OCI-LY7 (cell line): Measurements from ENCODE around the gene NTRK3. TPM values are rescaled to one million over a fixed set of nuclear protein-coding genes. Genes with fewer than 3 reads are reported as not detected.

Experiments used
- BruUV-seq: library from RNA; stranded (reverse); fragments of 400-500 nt; replicated peaks from 2 replicates; lab custom pipeline; 2021; lab: Mats Ljungman, UMichigan
- CTCF ChIA-PET: fragments of 300-600 bp; sonication (Branson Sonifier 250); formaldehyde crosslinking; loops from one replicate; lab custom pipeline; 2022; ENCODE audit warnings: antibody characterized with exemption; ENCODE audit not compliant: unreplicated experiment; lab: Charles Lee
- POLR2A ChIA-PET: fragments of 300-600 bp; sonication (Branson Sonifier 250); formaldehyde crosslinking; loops from one replicate; lab custom pipeline; 2022; ENCODE audit warnings: antibody characterized with exemption; lab: Charles Lee
- DNase-seq: peaks from one replicate; pipeline ENCODE4 v3.0.0-alpha.2; 2015; ENCODE audit warnings: low spot score
- H2AFZ ChIP-seq: fragments of 200-600 bp; sonication (generic), shearing (Covaris generic); 2 replicates; pipeline ENCODE4 v1.6.1; 2014; ENCODE audit warnings: mild to moderate bottlenecking, antibody characterized with exemption, low read length, moderate library complexity
- H3K27ac ChIP-seq: fragments of 200-600 bp; sonication (generic); 2 replicates; pipeline ENCODE4 v1.5.1; 2014; ENCODE audit warnings: mixed run types, low read depth, mild to moderate bottlenecking, moderate library complexity, low read length, inconsistent platforms; ENCODE audit not compliant: poor library complexity, severe bottlenecking
- H3K36me3 ChIP-seq: fragments of 200-600 bp; sonication (generic); 2 replicates; pipeline ENCODE4 v1.6.1; 2014; ENCODE audit warnings: mild to moderate bottlenecking, antibody characterized with exemption, low read length, moderate library complexity, mixed read lengths; ENCODE audit not compliant: insufficient read depth
- H3K4me1 ChIP-seq: fragments of 200-600 bp; sonication (generic); 2 replicates; pipeline ENCODE4 v1.5.1; 2014; ENCODE audit warnings: mild to moderate bottlenecking, low read length; ENCODE audit not compliant: insufficient read depth, poor library complexity, severe bottlenecking
- H3K4me2 ChIP-seq: fragments of 200-600 bp; sonication (generic); 2 replicates; pipeline ENCODE4 v1.6.1; 2014; ENCODE audit warnings: mild to moderate bottlenecking, low read length
- H3K4me3 ChIP-seq: fragments of 200-600 bp; sonication (generic); 2 replicates; pipeline ENCODE4 v1.5.1; 2014; ENCODE audit warnings: mild to moderate bottlenecking, low read depth, low read length; ENCODE audit not compliant: poor library complexity, severe bottlenecking
- H3K79me2 ChIP-seq: fragments of 200-600 bp; sonication (generic); 2 replicates; pipeline ENCODE4 v1.6.1; 2016; ENCODE audit warnings: low read depth, mild to moderate bottlenecking, low read length, moderate library complexity, mixed read lengths; ENCODE audit not compliant: insufficient read depth
- H3K9me2 ChIP-seq: fragments of 200-600 bp; sonication (generic); 2 replicates; pipeline ENCODE4 v1.6.1; 2016; ENCODE audit warnings: mild to moderate bottlenecking, low read length, mixed read lengths; ENCODE audit not compliant: insufficient read depth
- H3K9me3 ChIP-seq: fragments of 200-600 bp; sonication (generic); 2 replicates; pipeline ENCODE4 v1.6.1; 2014; ENCODE audit warnings: mild to moderate bottlenecking, mixed run types, low read length, mixed read lengths
- H4K20me1 ChIP-seq: fragments of 200-600 bp; sonication (generic); 2 replicates; pipeline ENCODE4 v1.6.1; 2014; ENCODE audit warnings: mild to moderate bottlenecking, antibody characterized with exemption, low read length, moderate library complexity, mixed read lengths; ENCODE audit not compliant: insufficient read depth
- CTCF ChIP-seq: fragments of 200-600 bp; sonication (generic); conservative IDR thresholded peaks from 2 replicates; pipeline ENCODE4 v1.5.1; 2014; ENCODE audit warnings: mild to moderate bottlenecking, antibody characterized with exemption, low read length, moderate library complexity, mixed read lengths
- EZH2phosphoT487 ChIP-seq: fragments of 200-600 bp; sonication (generic); IDR thresholded peaks from 2 replicates; pipeline ENCODE4 v1.6.1; 2018; ENCODE audit warnings: low read depth, borderline replicate concordance, mild to moderate bottlenecking, mixed run types, antibody characterized with exemption, low read length, moderate library complexity, mixed read lengths
- intact Hi-C: fragments of 100-400 bp; cut with micrococcal nuclease; formaldehyde crosslinking; loops from one replicate; pipeline ENCODE4 v1.10.0; 2022; ENCODE audit not compliant: unreplicated experiment
- total RNA-seq, 2 experiments: library from RNA; depleted of rRNA in 1 of 2; stranded (reverse); fragments of >200 nt in 1 of 2; shearing (Covaris generic) in 1 of 2; gene quantifications; 2 replicates each; pipeline ENCODE4 v1.2.3, GENCODE V29; 2014 to 2022

Gene NTRK3
- total RNA-seq, 2 experiments from 2014 or later: 0.50 to 2.5 TPM

- no peaks in the 10 kb centered on the region for H3K9me2 ChIP-seq
- no peak overlapping the region for H3K4me3 ChIP-seq
- no peak overlapping the region for H2AFZ ChIP-seq
- H3K4me2 ChIP-seq: no peak overlapping the region
- no TSS peak for BruUV-seq
- no peaks in the 10 kb centered on the region for H3K4me1 ChIP-seq
- H3K9me3 ChIP-seq: no peaks in the 10 kb centered on the region
- ChIA-PET POLR2A (no interaction called here), CTCF (no interaction called here)
- TF ChIP-seq EZH2phosphoT487 (no peak), CTCF (no peak)
- no peak overlapping the region for H3K27ac ChIP-seq
- H3K36me3 ChIP-seq: no peaks in the 10 kb centered on the region
- H3K79me2 ChIP-seq: no peaks in the 10 kb centered on the region
- no peak for DNase-seq
- intact Hi-C loops: no loop called here
- no peaks in the 10 kb centered on the region for H4K20me1 ChIP-seq
Observed at GRCh38 chr15:87959662-87960061, 296.9 kb downstream of the NTRK3 start.

- intact Hi-C loops: no loop called here
- Histone ChIP-seq H4K20me1 (no peaks in the 10 kb centered on the region), H2AFZ (no peak overlapping the region), H3K79me2 (no peaks in the 10 kb centered on the region), H3K4me2 (no peak overlapping the region), H3K36me3 (no peaks in the 10 kb centered on the region), H3K4me3 (no peak overlapping the region), H3K9me3 (no peaks in the 10 kb centered on the region), H3K4me1 (no peaks in the 10 kb centered on the region), H3K9me2 (no peaks in the 10 kb centered on the region), H3K27ac (no peak overlapping the region)
- ChIA-PET POLR2A (no interaction called here), CTCF (interaction anchor here (0.6 kb wide), 1 partner anchor 1764 kb away, joined by 4 read pairs; no protein-coding TSS in a partner anchor)
- no peak for DNase-seq
- TF ChIP-seq CTCF (no peak), EZH2phosphoT487 (no peak)
- no TSS peak for BruUV-seq
Observed at GRCh38 chr15:87959080-87959479, 297.5 kb downstream of the NTRK3 start.

- CTCF ChIA-PET: interaction anchor here (0.6 kb wide), 2 partner anchors 328 to 1052 kb away, joined by 3 read pairs; no protein-coding TSS in a partner anchor
- no peaks in the 10 kb centered on the region for H3K9me2 ChIP-seq
- no peaks in the 10 kb centered on the region for H3K36me3 ChIP-seq
- H3K79me2 ChIP-seq: no peaks in the 10 kb centered on the region
- H3K4me1 ChIP-seq: no peaks in the 10 kb centered on the region
- POLR2A ChIA-PET: no interaction called here
- H3K4me2 ChIP-seq: no peak overlapping the region
- no peaks in the 10 kb centered on the region for H4K20me1 ChIP-seq
- no TSS peak for BruUV-seq
- intact Hi-C loops: no loop called here
- H3K9me3 ChIP-seq: no peaks in the 10 kb centered on the region
- TF ChIP-seq CTCF (no peak), EZH2phosphoT487 (no peak)
- DNase-seq: no peak
- no peak overlapping the region for H2AFZ ChIP-seq
- no peak overlapping the region for H3K4me3 ChIP-seq
- H3K27ac ChIP-seq: no peak overlapping the region
Observed at GRCh38 chr15:87955284-87955909, 301.1 kb downstream of the NTRK3 start.
